Thymus (tissue), 11 donors: ENCODE results near the gene TNP2. TPM values are rescaled to one million over a fixed set of nuclear protein-coding genes. Genes with fewer than 3 reads are reported as not detected.
"Not testable (repeated sequence)": the region's sequence is repeated elsewhere in the genome, so short reads cannot be mapped to it uniquely, and the experiment has no call there.

Experiments used
- DNase-seq, 9 donors: peaks; one replicate each; pipeline ENCODE4 v3.0.0-alpha.2; 2013; ENCODE audit warnings: low spot score in 9 of 9, low read depth in 6 of 9, missing footprints in 1 of 9
- H3K27ac ChIP-seq, 2 donors: one replicate each; pipeline ENCODE4 v1.5.1; 2013; ENCODE audit warnings: control low read depth in 1 of 2, low read depth in 1 of 2, low read length in 1 of 2, mild to moderate bottlenecking in 1 of 2, moderate library complexity in 1 of 2
- H3K27me3 ChIP-seq, 2 donors: one replicate each; pipeline ENCODE4 v1.5.1; 2013; ENCODE audit warnings: low read length in 1 of 2; ENCODE audit not compliant: control insufficient read depth in 2 of 2, insufficient read depth in 1 of 2
- H3K36me3 ChIP-seq, 2 donors: one replicate each; pipeline ENCODE4 v1.5.1; 2013; ENCODE audit warnings: low read length in 1 of 2, mild to moderate bottlenecking in 1 of 2, moderate library complexity in 1 of 2; ENCODE audit not compliant: control insufficient read depth in 2 of 2, insufficient read depth in 2 of 2
- H3K4me1 ChIP-seq, 2 donors: one replicate each; pipeline ENCODE4 v1.5.1; 2013; ENCODE audit warnings: low read length in 2 of 2; ENCODE audit not compliant: control insufficient read depth in 2 of 2, insufficient read depth in 2 of 2
- H3K4me3 ChIP-seq, 2 donors: one replicate each; pipeline ENCODE4 v1.5.1; 2013; ENCODE audit warnings: low read length in 2 of 2, control low read depth in 1 of 2, mild to moderate bottlenecking in 1 of 2
- H3K9me3 ChIP-seq, 2 donors: one replicate each; pipeline ENCODE4 v1.5.1; 2013; ENCODE audit warnings: low read length in 1 of 2, mild to moderate bottlenecking in 1 of 2; ENCODE audit not compliant: control insufficient read depth in 2 of 2, insufficient read depth in 1 of 2
- WGBS: extraction: QIAGEN DNeasy Blood & Tissue Kit; methylation state at CpG from one replicate; pipeline ENCODE4 v1.1.7; 2013; 5-methylcytosine and 5-hydroxymethylcytosine counted together
- polyA plus RNA-seq: library from polyadenylated mRNA; stranded (reverse); fragments of 200-250 nt; gene quantifications from one replicate; pipeline ENCODE4 v1.2.3, GENCODE V29; 2013
- total RNA-seq: library from RNA; stranded (reverse); fragments of 120-200 nt; gene quantifications from one replicate; pipeline ENCODE4 v1.2.4, GENCODE V29; 2013
- donor health status: healthy.

Gene TNP2
- total and polyA plus RNA-seq, 2 donors = not detected

- H3K27me3 ChIP-seq = no peaks in the 10 kb centered on the region
- H3K27ac ChIP-seq = no peak overlapping the region
- H3K4me1 ChIP-seq = peaks cover 34 to 73% of the 10 kb centered on the region in 2 donors
- H3K9me3 ChIP-seq = peaks cover 0 to 4% of the 10 kb centered on the region in 2 donors
- DNase-seq = no peak
- WGBS = 96% methylated on average over 5 of the region's 5 CpGs
- H3K36me3 ChIP-seq = no peaks in the 10 kb centered on the region
- H3K4me3 ChIP-seq = no peak overlapping the region
Measured at GRCh38 chr16:11229432-11229831, 39.7 kb downstream of the TNP2 start.

GRCh38 chr16:11225677-11226549 is 43.2 kb downstream of the TNP2 start:
- Histone ChIP-seq H3K4me1 (peaks cover 21 to 54% of the 10 kb centered on the region in 2 donors), H3K27ac (peak overlapping the region; percentile 95 to 97), H3K9me3 (peaks cover 0 to 4% of the 10 kb centered on the region in 2 donors), H3K4me3 (peak overlapping the region in 1 of 2 donors; percentile 27), H3K27me3 (no peaks in the 10 kb centered on the region), H3K36me3 (no peaks in the 10 kb centered on the region)
- WGBS = 71% methylated on average over 18 of the region's 18 CpGs
- no peak for DNase-seq

- Histone ChIP-seq H3K4me3 (peak overlapping the region; percentile 27 to 30), H3K4me1 (peaks cover 21 to 60% of the 10 kb centered on the region in 2 donors), H3K27me3 (no peaks in the 10 kb centered on the region), H3K36me3 (no peaks in the 10 kb centered on the region), H3K27ac (peak overlapping the region; percentile 95 to 97), H3K9me3 (peaks cover 0 to 4% of the 10 kb centered on the region in 2 donors)
- WGBS = 10% methylated on average over 21 of the region's 21 CpGs
- peak; percentile 56 to 94 (median 68) for DNase-seq
Measured at GRCh38 chr16:11224894-11225676, 44.0 kb downstream of the TNP2 start.

- H3K27ac ChIP-seq = peak overlapping the region; percentile 95 to 97
- DNase-seq = peak in 4 of 9 donors; percentile 57 to 73 (median 60)
- H3K36me3 ChIP-seq = no peaks in the 10 kb centered on the region
- peaks cover 0 to 4% of the 10 kb centered on the region in 2 donors for H3K9me3 ChIP-seq
- H3K4me1 ChIP-seq = peaks cover 21 to 55% of the 10 kb centered on the region in 2 donors
- peak overlapping the region in 1 of 2 donors; percentile 10 for H3K4me3 ChIP-seq
- WGBS = 31% methylated on average over 24 of the region's 24 CpGs
- H3K27me3 ChIP-seq = no peaks in the 10 kb centered on the region
Measured at GRCh38 chr16:11224096-11224893, 44.8 kb downstream of the TNP2 start.

- WGBS = 85% methylated on average over 2 of the region's 2 CpGs
- not testable (repeated sequence) for H3K27me3 ChIP-seq
Measured at GRCh38 chr16:11220507-11220906, 48.6 kb downstream of the TNP2 start.

GRCh38 chr16:11219178-11219577 is 49.9 kb downstream of the TNP2 start:
- DNase-seq = no peak
- Histone ChIP-seq H3K4me1 (peaks cover 4 to 25% of the 10 kb centered on the region in 2 donors), H3K27me3 (no peaks in the 10 kb centered on the region), H3K27ac (no peak overlapping the region), H3K4me3 (no peak overlapping the region), H3K36me3 (no peaks in the 10 kb centered on the region), H3K9me3 (peaks cover 4 to 23% of the 10 kb centered on the region in 2 donors)
- WGBS = 93% methylated on average over 4 of the region's 4 CpGs

More at GRCh38 chr16:11220507-11220906, 48.6 kb downstream of the TNP2 start:
- not testable (repeated sequence) for H3K36me3 ChIP-seq, DNase-seq, H3K27ac ChIP-seq, H3K4me3 ChIP-seq
- Histone ChIP-seq H3K4me1 (peaks cover 15 to 38% of the 10 kb centered on the region in 2 donors), H3K9me3 (peaks cover 4 to 22% of the 10 kb centered on the region in 2 donors)

- H3K27ac ChIP-seq = no peak overlapping the region
- no peak overlapping the region for H3K4me3 ChIP-seq
- peaks cover 4 to 23% of the 10 kb centered on the region in 2 donors for H3K9me3 ChIP-seq
- H3K36me3 ChIP-seq = no peaks in the 10 kb centered on the region
- 91% methylated on average over 1 of the region's 1 CpG for WGBS
- no peaks in the 10 kb centered on the region for H3K27me3 ChIP-seq
- H3K4me1 ChIP-seq = peaks cover 0 to 22% of the 10 kb centered on the region in 2 donors
- no peak for DNase-seq
Measured at GRCh38 chr16:11218604-11218962, 50.5 kb downstream of the TNP2 start.
